WERI-Rb-1 (cell line): ENCODE data around the gene ADAD2.

Experiments
- DNase-seq: peaks from one replicate; pipeline ENCODE4 v3.0.0-alpha.2; 2020
- H3K27ac ChIP-seq: fragments of 250-450 bp; sonication (Bioruptor Pico); 2 replicates; pipeline ENCODE4 v1.5.1; 2020; ENCODE audit warnings: mild to moderate bottlenecking, moderate library complexity
- H3K27me3 ChIP-seq: fragments of 250-450 bp; sonication (Bioruptor Pico); 2 replicates; pipeline ENCODE4 v1.5.1; 2021; ENCODE audit warnings: mild to moderate bottlenecking, low read depth, moderate library complexity; ENCODE audit not compliant: insufficient read depth, severe bottlenecking
- H3K36me3 ChIP-seq: fragments of 250-450 bp; sonication (Bioruptor Pico); 2 replicates; pipeline ENCODE4 v1.5.1; 2020; ENCODE audit warnings: mild to moderate bottlenecking, moderate library complexity
- H3K4me3 ChIP-seq: 2 replicates; pipeline ENCODE4 v1.5.1; 2011; ENCODE audit warnings: low read depth, mild to moderate bottlenecking, control low read depth, low read length
- H3K9me3 ChIP-seq: fragments of 250-450 bp; sonication (Bioruptor Pico); 2 replicates; pipeline ENCODE4 v1.5.1; 2021; ENCODE audit warnings: mild to moderate bottlenecking, moderate library complexity; ENCODE audit not compliant: severe bottlenecking
- TF ChIP-seq, protein P1 (sequence below): IDR thresholded peaks from 2 replicates; pipeline ENCODE4 v1.5.1; 2011; ENCODE audit warnings: low read depth, mild to moderate bottlenecking, control low read depth, inconsistent platforms, low read length

ADAD2 gene

DNA sequence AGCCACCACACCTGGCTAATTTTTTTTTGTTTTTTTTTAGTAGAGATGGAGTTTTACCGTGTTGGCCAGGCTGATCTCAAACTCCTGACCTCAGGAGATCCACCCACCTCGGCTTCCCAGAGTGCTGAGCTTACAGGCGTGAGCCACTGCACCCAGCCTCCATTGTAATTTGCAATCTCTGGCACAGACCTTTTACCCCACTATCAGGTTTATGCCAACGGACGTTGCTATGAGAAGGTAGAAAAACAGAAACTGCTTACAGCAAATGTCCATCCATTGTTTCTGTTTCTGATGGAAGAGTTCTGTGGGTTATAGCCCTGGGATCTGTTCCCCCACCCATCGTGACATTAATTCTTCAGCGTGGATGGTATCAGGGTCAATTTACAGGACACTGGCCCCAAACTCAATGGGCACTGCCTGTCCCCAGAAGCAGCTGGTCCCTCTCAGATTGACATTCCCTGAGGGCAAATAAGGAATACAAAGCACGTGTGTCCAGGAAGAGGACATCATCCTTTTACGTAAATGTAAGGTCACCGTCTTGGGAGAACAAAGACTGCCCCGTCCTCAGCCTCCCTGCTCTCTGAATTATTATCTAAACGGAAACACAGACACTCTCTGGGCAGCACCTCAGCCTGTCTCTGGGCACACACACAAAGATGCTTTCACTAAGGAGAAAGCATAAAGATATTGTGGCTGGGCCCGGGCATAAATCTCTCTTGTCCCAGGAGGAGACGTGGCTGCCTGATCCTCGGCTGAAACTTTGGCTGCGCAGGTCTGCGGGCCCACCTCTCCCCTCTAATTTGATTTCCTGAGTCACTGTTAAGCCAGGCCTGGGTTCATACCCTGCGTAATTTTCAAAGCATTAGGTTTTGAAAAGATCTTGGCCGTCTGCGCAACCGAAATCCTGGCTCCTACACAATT, 43.6 kb downstream of the ADAD2 start:
- no peak overlapping the region for H3K4me3 ChIP-seq
- peak overlapping the region; percentile 84 for H3K27ac ChIP-seq
- H3K9me3 ChIP-seq: no peaks in the 10 kb centered on the region

DNA sequence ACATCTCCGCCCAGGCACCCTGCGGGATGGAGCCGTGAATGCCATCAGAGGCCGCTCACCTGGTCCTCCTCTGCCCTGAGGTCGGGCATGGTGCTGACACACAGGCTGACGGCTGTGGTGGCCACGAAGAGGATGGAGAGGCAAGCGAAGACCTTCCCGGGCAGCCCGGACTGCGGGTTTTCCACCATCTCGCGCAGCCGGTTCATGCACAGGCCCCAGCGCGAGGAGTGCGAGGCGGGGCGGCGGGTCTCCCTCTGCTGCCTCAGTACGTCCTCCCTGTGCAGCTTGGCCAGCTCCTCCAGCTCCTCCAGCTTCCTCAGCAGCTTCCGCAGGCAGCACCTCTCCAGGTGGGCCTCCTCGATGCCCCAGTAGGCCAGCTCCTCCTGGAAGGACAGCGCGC, 45.7 kb downstream of the ADAD2 start:
- H3K27ac ChIP-seq: no peak overlapping the region; the same call in 1 of the 2 replicates
- no peaks in the 10 kb centered on the region for H3K9me3 ChIP-seq
- no peak for DNase-seq
- TF ChIP-seq, protein P1, sequence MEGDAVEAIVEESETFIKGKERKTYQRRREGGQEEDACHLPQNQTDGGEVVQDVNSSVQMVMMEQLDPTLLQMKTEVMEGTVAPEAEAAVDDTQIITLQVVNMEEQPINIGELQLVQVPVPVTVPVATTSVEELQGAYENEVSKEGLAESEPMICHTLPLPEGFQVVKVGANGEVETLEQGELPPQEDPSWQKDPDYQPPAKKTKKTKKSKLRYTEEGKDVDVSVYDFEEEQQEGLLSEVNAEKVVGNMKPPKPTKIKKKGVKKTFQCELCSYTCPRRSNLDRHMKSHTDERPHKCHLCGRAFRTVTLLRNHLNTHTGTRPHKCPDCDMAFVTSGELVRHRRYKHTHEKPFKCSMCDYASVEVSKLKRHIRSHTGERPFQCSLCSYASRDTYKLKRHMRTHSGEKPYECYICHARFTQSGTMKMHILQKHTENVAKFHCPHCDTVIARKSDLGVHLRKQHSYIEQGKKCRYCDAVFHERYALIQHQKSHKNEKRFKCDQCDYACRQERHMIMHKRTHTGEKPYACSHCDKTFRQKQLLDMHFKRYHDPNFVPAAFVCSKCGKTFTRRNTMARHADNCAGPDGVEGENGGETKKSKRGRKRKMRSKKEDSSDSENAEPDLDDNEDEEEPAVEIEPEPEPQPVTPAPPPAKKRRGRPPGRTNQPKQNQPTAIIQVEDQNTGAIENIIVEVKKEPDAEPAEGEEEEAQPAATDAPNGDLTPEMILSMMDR: no peak
- H3K36me3 ChIP-seq: peaks cover 7% of the 10 kb centered on the region; the same call in 1 of the 2 replicates
- H3K27me3 ChIP-seq: no peaks in the 10 kb centered on the region
- no peak overlapping the region for H3K4me3 ChIP-seq

More for the DNA sequence above, 43.6 kb downstream of the ADAD2 start:
- peak; percentile 20 for DNase-seq
- no peaks in the 10 kb centered on the region for H3K27me3 ChIP-seq
- H3K36me3 ChIP-seq: peaks cover 7% of the 10 kb centered on the region; the same call in 1 of the 2 replicates
- TF ChIP-seq, protein P1: no peak

DNA sequence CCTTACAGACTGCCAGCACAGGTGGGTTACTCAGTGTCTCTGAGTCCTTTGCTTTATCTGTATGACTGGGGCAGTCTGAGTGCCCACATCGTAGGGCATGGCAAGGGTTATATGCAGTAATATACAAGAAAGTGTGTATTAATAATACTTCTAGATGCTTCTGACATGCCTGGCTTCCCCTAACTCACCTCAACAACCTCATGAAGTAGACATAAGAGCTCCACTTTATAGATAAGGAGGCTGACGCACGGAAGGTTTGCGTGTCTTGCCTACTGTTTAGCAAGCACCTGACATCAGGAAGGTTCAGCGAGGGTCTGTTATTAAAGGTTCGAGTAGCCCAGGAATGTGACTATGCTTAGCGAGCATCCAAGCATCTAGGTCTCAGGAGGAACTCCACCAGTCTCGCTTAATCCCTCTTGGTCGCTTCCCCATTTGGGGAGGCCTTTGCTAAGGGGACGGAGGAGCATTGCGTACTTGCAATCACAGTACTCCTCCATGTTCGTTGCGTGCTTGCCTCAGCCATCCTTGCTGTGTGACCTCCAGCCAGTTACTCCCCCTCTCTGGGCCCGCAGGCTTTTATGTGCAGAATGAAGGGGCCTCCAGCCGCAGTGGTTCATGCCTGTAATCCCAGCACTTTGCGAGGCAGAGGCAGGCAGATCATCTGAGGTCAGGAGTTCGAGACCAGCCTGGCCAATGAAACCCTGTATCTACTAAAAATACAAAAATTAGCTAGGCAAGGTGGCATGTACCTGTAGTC, 47.2 kb downstream of the ADAD2 start:
- TF ChIP-seq, protein P1: no peak
- Histone ChIP-seq H3K27me3 (no peaks in the 10 kb centered on the region), H3K4me3 (no peak overlapping the region), H3K9me3 (no peaks in the 10 kb centered on the region), H3K36me3 (peaks cover 4% of the 10 kb centered on the region; the same call in 1 of the 2 replicates), H3K27ac (no peak overlapping the region)
- no peak for DNase-seq

DNA sequence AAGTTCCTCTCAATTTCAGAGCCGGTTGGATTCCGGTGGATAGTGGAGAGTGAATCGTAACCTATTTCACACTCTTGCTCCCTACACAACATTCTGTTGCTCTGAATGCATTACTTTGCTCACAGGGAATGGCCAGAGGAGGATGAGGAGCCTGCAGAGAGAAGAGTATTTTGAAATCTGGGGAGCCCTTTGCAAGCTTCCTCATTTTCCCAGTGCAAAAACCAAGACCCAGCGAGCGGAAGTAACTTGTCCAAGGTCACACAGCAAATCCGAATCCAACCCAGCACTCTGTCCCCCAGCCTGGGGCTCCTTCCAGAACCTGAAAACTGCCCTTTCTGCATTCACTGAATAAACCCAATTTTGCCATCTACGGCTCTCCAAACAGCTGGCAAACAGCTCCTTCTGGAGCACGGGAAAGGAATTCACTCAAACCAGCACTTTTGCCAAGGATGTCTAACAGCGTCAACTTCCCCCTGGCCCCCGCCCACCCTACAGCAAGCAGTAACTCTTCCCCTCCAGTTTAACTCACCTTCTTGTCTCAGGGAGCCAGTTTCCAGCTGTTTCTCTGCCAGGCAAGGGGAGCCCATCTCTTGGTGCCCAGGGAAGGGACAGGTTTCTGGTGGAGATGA, 48.3 kb downstream of the ADAD2 start:
- TF ChIP-seq, protein P1: no peak
- no peak for DNase-seq
- H3K4me3 ChIP-seq: peak overlapping the region; percentile 39
- H3K27ac ChIP-seq: peak overlapping the region; percentile 28; the same call in 1 of the 2 replicates
- H3K36me3 ChIP-seq: peaks cover 4% of the 10 kb centered on the region; the same call in 1 of the 2 replicates
- H3K9me3 ChIP-seq: no peaks in the 10 kb centered on the region
- no peaks in the 10 kb centered on the region for H3K27me3 ChIP-seq

DNA sequence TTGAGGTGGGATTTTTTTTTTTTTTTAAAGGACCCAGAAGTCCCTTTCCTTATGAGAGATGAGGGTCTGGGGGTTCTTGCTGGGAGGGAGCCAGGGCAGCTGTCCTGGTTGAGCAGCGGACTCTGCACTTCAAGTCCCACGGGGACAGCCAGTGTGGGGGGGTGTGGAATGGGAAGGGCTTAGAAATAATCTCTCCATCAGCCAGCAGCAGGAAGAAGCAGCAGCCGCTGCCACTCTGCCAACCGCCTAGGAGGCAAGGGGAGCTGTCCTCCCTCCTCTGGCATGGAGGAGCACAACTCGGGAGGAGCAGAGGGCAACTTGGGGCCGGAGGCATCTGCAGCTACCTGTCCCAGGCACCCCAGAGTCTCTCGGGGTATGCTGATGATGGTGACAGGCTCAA, 49.0 kb downstream of the ADAD2 start, which contains the start of gene KCNG4:
Gene KCNG4 (minus strand): TSS at position 104 of the 400 bp plus-strand sequence. CDS start 2,527 bp downstream, outside the sequence.
- DNase-seq: peak; percentile 51
- H3K36me3 ChIP-seq: peaks cover 4% of the 10 kb centered on the region; the same call in 1 of the 2 replicates
- H3K27ac ChIP-seq: peak within 1 kb of the TSS; percentile 37
- no peaks in the 10 kb centered on the region for H3K27me3 ChIP-seq
- TF ChIP-seq, protein P1: no peak
- peak within 1 kb of the TSS; percentile 39 for H3K4me3 ChIP-seq
- H3K9me3 ChIP-seq: no peaks in the 10 kb centered on the region
